ENCODE results near the gene QRICH2.
"Not testable (repeated sequence)": the region's sequence is repeated elsewhere in the genome, so short reads cannot be mapped to it uniquely, and the experiment has no call there.

Gene QRICH2

DNA sequence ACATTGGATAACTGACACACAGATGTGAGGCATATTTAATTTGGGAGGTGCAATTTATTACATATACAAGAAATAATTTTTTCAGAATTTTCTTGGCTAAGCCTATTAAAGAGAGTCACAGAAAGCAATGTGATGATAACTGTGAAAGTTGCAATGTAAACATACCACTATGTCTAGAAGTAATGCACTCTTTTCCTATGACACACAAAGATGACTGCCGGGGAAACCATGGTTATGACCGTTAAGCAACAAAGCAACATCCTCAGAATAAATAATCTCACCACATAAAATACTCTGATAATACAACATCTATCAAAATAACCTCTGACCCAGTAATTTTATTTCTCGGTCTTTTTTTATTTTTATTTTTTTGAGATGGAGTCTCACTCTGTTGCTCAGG lies 10.5 kb upstream of the QRICH2 start:
- no peak for TF ChIP-seq CTCF (conservative IDR thresholded peaks at IDR 0.05)
- H3K27ac ChIP-seq = peak overlapping the region; percentile 80; the same call in 1 of the 2 replicates

GRCh38 chr17:76317535-76317934 lies 9.5 kb upstream of the QRICH2 start:
- peak overlapping the region; percentile 80 for H3K27ac ChIP-seq
- TF ChIP-seq CTCF (conservative IDR thresholded peaks at IDR 0.05) = no peak

DNA sequence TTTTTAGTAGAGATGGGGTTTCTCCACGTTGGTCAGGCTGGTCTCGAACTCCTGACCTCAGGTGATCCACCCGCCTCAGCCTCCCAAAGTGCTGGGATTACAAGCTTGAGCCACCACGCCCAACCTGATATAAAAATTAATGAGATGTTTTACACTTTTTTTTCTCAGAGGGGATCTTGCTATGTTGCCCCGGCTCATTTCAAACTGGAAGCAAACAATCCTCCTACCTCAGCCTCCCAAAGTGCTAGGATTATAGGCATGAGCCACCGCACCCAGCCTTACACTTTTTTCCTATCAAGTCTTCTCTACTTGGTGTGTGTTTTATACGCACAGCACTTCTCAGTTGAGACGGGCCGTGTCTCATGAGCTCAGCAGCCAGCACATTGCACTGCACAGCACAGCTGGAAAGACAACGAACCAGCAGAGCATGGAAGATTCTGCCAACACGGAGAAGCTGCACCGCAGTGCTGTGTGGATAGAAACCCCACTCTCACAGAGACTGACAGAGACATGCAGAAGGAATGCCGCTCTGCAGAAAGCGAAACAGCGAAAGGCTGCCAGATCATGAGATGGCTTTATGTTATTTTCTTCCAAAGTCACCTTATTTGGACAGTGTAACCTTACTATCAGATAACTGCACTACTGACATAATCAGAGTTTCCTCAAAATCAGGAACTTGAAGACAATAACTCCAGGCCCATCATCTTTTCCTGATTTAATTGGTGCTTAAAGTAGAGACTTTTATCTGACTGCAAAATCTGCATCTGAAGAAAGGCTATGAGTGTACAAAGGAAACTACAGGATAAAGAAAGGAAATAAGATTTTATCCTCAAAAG lies 6.5 kb upstream of the QRICH2 start:
- H3K27ac ChIP-seq = peak overlapping the region; percentile 80
- no peak for TF ChIP-seq CTCF (conservative IDR thresholded peaks at IDR 0.05)

- no peak for TF ChIP-seq CTCF (conservative IDR thresholded peaks at IDR 0.05)
These were observed 4.7 kb upstream of the QRICH2 start for GRCh38 chr17:76312735-76313134.

DNA sequence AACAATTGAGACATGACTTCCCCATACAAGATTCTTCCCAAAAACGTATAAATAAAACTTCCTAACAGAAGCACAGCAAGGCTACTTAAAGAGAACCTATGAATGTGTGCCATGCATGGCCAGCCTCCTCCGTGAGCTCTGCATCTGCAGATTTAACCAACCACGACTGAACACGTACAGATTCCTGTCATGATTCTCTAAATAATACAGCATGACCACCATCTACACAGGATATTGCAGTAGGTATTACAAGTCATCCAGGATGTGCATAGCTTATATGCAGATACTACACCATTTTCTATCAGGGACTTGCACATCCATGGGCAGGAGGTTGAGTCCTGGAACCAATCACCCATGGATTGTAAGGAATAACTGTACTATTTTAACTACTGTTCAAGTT lies 1.4 kb upstream of the QRICH2 start:
- no peak overlapping the region for H3K27ac ChIP-seq
- no peak for TF ChIP-seq CTCF (conservative IDR thresholded peaks at IDR 0.05)

More at GRCh38 chr17:76312735-76313134, 4.7 kb upstream of the QRICH2 start:
- H3K27ac ChIP-seq = peak overlapping the region; percentile 80; the same call in 1 of the 2 replicates

- TF ChIP-seq CTCF (conservative IDR thresholded peaks at IDR 0.05) = no peak
- no peak overlapping the region for H3K27ac ChIP-seq
These were observed 644 bp downstream of the QRICH2 start for GRCh38 chr17:76307299-76307965.

DNA sequence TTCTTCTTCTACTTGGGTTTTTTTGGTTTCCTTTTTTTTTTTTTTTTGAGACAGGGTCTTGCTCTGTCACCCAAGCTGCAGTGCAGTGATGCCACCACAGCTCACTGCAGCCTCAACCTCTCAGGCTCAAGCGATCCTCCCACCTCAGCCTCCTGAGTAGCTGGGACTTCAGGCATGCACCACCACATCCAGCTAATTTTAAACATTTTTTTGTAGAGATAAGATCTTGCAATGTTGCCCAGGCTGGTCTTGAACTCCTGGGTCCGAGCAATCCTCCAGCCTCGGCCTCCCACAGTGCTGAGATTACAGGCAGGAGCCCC lies 3.0 kb downstream of the QRICH2 start:
- H3K27ac ChIP-seq = not testable (repeated sequence)

Measured in VCaP (cell line).